ENCODE measurements around the gene DPCD.

- TF ChIP-seq CTCF (IDR thresholded peaks at IDR 0.05 in 8 of 11, conservative IDR thresholded peaks at IDR 0.05 in 3 of 11), result no peak
- no peak for TF ChIP-seq POLR2A (IDR thresholded peaks at IDR 0.05)
These were observed 67.4 kb downstream of the DPCD start for GRCh38 chr10:101655570-101655969.

Measured in spleen (tissue), 7 donors.